Skin of body (tissue), 2 donors: ENCODE measurements around the gene USP40. TPM values are rescaled to one million over a fixed set of nuclear protein-coding genes. Genes with fewer than 3 reads are reported as not detected.
A peak's percentile ranks its signal among the peaks of the same experiment; 100 is the strongest.
"Not testable (repeated sequence)": the region's sequence is repeated elsewhere in the genome, so short reads cannot be mapped to it uniquely, and the experiment has no call there.

ENCODE experiments used
- DNase-seq: peaks from one replicate; lab custom pipeline; 2025; lab: John Stamatoyannopoulos, UW
- total RNA-seq: library from RNA; depleted of rRNA; stranded (reverse); fragments of >200 nt; gene quantifications from one replicate; pipeline ENCODE4 v1.2.3, GENCODE V29; 2014

The USP40 gene, protein sequence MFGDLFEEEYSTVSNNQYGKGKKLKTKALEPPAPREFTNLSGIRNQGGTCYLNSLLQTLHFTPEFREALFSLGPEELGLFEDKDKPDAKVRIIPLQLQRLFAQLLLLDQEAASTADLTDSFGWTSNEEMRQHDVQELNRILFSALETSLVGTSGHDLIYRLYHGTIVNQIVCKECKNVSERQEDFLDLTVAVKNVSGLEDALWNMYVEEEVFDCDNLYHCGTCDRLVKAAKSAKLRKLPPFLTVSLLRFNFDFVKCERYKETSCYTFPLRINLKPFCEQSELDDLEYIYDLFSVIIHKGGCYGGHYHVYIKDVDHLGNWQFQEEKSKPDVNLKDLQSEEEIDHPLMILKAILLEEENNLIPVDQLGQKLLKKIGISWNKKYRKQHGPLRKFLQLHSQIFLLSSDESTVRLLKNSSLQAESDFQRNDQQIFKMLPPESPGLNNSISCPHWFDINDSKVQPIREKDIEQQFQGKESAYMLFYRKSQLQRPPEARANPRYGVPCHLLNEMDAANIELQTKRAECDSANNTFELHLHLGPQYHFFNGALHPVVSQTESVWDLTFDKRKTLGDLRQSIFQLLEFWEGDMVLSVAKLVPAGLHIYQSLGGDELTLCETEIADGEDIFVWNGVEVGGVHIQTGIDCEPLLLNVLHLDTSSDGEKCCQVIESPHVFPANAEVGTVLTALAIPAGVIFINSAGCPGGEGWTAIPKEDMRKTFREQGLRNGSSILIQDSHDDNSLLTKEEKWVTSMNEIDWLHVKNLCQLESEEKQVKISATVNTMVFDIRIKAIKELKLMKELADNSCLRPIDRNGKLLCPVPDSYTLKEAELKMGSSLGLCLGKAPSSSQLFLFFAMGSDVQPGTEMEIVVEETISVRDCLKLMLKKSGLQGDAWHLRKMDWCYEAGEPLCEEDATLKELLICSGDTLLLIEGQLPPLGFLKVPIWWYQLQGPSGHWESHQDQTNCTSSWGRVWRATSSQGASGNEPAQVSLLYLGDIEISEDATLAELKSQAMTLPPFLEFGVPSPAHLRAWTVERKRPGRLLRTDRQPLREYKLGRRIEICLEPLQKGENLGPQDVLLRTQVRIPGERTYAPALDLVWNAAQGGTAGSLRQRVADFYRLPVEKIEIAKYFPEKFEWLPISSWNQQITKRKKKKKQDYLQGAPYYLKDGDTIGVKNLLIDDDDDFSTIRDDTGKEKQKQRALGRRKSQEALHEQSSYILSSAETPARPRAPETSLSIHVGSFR
- total RNA-seq = 32.1 TPM

DNA sequence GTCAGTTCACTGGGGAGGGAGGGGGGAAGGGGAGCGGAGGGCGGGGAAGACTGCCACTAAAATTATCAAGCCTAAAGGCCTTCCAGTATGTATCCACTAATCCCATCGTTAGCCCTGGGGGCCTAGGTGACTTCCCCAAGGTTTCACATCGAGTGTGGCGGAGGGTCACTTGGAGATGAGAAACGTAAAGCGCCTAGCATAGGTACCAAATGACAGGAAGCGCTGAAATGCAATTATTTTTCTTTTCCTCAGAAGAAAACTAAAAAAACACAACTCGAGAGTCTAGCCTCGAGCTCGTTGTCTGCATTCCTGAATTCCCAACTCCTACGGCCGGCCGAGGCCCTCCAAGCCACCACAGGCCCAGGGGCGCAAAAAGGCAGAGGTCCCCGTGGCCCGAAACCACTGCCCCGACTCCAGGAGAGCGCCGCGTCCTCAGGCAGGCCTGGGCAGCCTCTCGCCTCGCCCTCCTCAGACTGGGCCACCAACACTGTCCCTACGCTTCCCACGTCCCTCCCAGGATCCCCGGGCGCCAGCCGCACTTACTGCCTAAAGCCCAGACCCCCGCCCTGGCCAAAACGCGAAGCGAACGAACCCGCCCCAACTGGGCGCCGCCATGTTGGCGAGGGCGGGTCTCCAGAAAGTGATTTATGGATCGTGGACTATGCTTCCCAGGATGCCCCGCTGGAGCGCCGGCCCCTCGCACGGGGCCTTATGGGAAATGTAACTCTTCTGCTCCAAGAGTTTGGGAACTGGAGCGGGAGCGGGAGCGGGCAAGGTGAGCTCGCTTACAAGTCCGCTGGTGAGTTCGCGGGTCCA lies at the start of gene USP40:
USP40 (minus strand) TSS at position 642 of the 816 bp plus-strand sequence. CDS start 1,228 bp downstream, outside the sequence.
- DNase-seq = peak; percentile 89

DNA sequence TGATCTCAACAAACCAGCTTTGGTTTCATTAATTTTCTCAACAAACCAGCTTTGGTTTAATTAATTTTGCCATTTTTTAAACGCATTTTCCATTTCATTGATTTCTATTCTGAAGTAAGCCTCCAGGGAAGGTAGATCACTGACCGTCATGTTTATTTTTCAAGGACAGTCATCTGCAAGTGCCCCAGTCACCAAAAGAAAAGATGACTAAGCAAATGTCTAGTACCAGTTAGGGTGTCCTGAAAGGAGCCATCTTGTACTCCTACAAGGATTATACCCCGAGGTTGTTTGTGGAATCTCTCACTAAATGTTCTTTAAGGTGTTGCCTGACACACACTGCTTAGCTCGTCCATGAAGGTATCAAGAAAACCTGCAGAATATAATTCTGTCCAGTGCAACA lies 44.7 kb upstream of the USP40 start:
- no peak for DNase-seq

DNA sequence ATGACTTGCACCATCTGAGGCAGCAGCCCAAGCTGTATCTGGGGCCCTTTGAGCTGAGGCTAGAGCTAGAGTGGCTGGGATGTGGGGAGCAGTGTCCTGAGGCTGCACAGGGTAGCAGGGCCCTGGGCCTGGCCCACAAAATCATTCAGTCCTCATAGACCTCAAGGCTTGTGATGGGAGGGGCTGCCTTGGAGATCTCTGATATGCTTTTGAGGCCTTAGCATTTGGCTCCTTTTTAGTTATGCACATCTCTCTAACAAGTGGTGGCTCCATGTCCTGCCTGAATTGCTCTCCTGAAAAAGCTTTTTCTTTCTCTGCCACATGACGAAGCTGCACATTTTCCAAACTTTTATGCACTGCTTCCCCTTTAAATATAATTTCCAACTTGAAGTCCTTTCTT lies 39.1 kb upstream of the USP40 start:
- no peak for DNase-seq

DNA sequence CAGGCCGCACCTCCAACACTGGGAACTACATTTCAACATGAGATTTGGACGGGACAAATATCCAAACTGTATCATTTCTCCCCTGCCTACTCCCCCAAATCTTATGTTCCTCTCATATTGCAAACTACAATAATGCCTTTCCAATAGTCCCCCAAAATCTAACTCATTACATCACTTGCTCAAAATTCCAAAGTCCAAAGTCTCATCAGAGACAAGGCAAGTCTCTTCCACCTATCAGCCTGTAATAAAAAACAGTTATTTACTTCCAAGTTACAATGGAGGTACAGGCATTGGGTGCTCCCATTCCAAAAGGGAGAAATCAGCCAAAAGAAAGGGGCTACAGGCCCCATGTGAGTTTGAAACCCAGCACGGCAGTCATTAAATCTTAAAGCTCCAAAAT lies 38.2 kb upstream of the USP40 start:
- DNase-seq = no peak

DNA sequence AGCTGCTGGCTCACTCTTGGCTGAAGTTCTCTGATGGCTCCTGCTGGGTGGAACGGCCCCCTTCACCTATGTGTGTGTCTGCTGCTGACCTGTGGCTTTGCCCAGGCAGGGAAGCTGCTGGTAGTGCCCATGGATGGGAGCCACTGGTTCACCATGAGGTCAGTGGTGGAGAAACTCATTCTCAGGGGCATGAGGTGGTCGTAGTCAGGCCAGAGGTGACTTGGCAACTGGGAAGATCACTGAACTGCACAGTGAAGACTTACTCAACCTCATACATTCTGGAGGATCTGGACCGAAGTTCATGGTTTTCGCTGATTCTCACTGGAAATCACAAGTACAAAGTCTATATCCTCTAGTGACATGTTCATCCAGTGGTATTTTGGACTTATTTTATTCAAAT lies 36.9 kb upstream of the USP40 start:
- no peak for DNase-seq

DNA sequence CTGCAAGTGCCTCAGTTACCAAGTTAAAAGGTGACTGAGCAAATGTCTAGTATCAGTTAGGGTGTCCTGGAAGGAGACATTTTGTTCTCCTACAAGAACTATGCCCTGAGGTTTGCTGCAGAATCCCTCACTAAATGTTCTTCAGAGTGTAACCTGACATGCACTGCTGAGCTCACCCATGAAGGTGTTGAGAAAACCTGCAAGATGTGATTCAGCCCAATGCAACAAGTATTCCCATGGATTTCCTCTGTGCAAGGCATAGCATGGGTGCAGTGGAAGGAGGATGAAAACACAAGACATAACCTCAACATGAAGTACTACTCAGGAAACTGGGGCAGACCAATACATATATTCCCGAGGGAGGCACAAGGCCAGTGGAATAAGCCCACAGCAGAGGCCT lies 35.5 kb upstream of the USP40 start:
- no peak for DNase-seq

DNA sequence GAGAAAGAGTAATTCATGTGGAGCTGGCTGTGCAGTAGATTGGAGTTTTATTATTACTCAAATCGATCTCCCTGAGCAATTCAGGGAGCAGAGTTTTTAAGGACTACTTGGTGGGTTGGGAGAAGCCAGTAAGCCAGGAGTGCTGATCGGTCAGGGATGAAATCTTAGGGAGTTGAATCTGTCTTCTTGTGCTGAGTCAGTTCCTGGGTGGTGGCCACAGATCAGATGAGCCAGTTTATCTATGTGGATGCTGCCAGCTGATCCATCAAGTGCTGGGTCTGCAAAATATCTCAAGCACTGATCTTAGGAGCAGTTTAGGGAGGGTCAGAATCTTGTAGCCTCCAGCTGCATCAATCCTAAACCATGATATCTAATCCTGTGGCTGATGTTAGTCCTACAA lies 33.8 kb upstream of the USP40 start:
- DNase-seq = no peak

DNA sequence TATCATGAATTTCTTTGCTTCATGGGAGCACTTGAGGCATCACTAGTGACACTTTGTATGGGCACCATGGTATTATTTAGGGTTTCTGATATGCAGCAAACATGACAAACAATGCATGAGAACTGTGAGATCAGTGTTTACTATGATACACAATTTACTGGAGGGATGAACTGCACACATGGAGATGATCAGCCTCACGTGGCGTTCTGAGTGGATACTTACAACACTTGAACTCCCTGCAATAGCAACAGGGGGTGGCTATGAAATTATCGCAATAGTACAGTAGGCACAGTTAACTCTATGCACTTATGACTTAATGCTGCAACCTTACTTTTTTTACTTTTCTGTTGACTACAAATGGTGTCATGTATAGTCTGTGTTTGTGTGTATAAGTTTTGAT lies 32.4 kb upstream of the USP40 start:
- no peak for DNase-seq

DNA sequence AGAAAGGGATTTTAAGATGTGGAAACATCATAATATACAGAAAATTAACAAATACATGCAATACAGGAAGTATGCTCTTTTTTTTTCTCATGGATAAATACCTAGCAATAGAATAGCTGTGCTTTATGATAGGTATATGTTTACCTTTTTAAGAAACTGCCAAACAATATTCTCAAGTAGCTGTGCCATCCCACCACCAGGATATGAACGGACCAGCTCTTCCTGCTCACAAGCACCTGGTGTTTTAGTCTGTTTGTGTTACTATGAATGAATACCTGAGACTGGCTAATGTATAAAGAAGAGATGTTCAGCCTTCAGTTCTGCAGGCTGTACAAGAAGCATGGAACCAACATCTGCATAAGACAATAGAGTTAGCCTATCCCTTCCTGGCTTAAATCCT lies 30.9 kb upstream of the USP40 start:
- DNase-seq = no peak

DNA sequence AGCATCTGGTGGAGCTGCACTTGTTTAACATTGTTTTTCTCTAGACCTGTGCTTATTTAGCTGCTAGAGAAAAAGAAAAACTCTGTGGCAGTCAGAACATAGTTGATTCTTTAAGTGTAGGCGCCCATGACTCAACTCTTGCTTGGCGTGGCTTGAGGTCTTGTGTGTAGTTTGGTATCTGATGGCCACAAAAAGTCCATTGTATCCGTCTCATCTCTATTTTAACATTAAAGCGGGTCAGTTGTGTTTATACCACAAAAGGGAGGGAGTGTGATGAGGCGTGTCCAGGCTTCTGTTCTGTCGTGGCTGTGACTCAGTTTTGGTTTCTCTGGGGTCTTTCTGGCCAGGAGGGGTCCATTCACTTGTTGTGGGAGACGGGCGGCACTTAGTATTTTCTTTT lies 26.6 kb upstream of the USP40 start:
- no peak for DNase-seq

DNA sequence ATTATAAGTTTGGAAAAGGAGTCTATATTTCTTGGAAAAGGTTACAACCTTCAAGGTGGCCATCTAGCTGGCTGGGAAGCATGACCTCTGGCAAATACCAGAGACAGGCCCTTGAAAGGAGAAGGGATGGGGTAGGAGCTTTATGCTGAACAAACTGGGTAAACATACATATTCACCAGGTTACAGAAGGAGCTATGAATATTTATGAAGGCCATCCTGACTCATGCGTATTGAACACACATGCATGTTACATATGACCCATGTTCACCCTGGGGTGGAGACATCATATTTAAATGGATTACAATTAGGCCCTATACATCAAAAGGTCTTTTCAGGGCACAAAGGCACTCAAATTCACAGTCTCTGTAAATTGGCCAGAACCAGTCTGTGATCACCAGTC lies 26.1 kb upstream of the USP40 start:
- DNase-seq = not testable (repeated sequence)

DNA sequence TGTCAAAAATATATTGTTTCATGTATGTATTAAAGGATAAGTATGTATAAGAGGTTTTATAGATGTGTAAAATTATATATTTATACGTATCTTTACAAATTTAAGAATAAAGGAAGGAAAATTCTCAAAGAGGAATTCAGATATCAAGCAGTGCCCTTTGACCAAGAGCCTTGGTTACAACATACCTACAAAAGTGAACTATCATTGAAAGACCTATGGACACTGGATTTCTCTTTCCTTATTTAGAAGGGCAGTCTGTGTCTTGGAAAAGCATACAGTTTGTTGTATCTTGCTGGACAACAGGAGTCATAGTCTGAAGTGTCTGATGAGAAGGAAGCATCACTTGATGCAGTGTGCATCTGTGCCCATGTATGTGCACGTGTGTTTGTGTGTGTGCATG lies 21.8 kb upstream of the USP40 start:
- no peak for DNase-seq

DNA sequence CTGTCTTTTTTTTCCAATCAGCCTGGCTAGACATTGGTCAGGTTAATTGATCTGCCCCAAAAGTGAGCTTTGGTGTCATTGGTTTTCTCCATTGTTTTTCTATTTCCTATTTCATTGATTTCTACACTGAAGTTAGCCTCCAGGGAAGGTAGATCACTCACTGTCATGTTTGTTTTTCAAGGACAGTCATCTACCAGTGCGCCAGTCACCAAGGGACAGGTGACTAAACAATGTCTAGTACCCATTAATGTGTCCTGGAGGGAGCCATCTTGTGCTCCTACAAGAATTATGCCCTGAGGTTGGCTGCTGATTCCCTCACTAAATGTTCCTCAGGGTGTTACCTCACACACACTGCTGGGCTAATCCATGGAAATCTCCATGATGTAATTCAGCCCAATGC lies 17.6 kb upstream of the USP40 start:
- DNase-seq = no peak

DNA sequence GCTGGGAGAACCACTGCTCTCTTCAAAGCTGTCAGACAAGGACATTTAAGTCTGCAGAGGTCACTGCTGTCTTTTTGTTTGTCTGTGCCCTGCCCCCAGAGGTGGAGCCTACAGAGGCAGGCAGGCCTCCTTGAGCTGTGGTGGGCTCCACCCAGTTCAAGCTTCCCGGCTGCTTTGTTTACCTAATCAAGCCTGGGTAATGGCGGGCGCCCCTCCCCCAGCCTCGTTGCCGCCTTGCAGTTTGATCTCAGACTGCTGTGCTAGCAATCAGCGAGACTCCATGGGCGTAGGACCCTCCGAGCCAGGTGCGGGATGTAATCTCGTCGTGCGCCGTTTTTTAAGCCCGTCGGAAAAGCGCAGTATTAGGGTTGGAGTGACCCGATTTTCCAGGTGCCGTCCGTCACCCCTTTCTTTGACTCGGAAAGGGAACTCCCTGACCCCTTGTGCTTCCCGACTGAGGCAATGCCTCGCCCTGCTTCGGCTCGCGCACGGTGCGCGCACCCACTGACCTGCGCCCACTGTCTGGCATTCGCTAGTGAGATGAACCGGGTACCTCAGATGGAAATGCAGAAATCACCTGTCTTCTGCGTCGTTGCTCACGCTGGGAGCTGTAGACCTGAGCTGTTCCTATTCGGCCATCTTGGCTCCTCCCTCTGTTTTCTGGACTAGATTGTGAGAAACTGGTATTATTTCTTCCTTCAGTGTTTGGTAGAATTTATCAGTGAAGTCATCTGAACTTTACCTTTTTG lies 16.8 kb upstream of the USP40 start:
- DNase-seq = not testable (repeated sequence)

DNA sequence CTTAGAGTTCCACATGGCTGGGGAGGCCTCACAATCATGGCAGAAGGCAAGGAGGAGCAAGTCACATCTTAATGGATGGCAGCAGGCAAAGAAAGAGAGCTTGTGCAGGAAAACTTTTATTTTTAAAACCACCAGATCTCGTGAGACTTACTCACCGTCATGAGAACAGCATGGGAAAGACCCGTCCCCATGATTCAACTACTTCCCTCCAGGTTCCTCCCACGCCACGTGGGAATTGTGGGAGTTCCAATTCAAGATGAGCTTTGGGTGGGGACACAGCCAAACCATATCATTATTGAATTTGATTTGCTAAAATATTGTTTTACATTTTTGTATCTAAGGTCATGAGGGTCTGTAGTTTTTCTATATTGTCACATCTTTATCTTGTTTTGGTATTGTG lies 10.8 kb upstream of the USP40 start:
- DNase-seq = not testable (repeated sequence)

DNA sequence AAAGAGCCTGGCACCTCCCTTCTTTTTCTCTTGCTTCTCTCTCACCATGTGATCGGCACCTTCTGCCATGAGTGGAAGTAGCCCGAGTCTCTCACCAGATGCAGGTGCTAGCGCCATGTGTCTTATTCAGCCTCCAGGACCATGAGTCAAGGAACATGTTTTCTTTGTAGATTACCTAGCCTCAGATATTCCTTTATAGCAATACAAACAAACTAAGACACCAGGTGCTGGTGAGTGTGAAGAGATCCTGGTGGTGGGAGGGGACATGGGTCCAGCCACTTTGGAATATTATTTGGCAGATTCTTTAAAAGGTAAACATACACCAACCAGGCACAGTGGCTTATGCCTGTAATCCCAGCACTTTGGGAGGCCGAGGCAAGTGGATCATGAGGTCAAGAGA lies 5.9 kb upstream of the USP40 start:
- no peak for DNase-seq

DNA sequence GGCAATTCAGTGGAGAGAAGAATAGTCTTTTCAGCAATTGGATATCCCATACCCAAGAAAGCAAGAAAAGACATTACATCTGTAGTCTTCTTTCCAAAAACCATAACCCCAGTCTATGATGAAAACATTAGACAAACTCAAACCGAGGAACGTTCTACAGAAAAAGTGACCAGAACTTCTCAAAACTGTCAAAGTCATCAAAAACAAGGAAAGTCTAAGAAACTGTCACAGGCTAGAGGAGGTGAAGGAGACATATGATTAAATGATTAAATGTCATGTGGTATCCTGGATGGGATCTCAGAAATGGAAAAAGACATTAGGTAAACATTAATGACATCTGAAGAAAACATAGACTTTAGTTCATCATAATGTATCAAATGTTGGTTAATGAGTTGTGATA lies 4.9 kb upstream of the USP40 start:
- DNase-seq = no peak

DNA sequence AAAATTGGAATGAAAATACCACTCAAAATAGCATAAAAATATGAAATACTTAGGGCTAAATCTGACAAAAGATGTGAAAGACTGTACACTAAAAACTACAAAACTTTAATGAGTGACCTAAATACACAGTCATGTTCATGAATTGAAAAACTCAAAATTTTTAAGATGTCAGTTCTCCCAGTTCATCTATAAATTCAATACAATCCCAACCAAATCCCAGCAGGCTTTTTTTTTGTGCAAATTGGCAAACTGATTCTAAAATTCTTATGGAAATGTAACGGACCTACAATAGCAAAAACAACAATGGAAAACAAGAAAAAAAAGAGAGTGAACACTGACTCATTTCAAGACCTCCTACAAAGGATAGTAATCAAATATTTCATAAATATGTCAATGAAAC lies 4.4 kb upstream of the USP40 start:
- DNase-seq = no peak

DNA sequence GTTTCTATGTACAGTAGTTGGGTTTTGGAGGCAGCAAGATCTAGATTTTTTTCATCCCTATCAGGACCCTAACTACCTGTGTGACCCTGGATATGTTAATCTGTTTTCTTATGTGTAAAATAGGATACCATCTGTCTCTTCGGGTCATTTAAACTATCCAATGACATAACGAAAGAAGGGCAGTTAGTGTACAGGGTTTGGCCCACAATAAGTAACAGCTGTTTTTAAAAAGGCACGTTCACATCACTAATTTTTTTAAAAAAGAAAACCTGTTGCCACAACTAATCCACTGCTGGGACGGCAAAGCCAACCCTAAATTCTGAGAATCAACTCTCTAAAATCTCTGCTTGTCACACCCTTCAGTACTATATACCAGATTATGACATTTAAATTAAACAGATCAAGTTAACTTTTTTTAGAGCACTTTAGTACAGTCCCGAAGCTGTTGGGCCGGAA lies 869 bp downstream of the USP40 start:
- DNase-seq = peak; percentile 45
